Fibroblast of mammary gland (primary cell): ENCODE data around the gene RHEB.

Experiments
- DNase-seq: peaks from one replicate; pipeline ENCODE4 v3.0.0-alpha.2; 2010; ENCODE audit warnings: low read depth
- H3K4me3 ChIP-seq: 2 replicates; pipeline ENCODE4 v1.5.1; 2011; ENCODE audit warnings: low read depth, mild to moderate bottlenecking, low read length, moderate library complexity; ENCODE audit not compliant: control insufficient read depth
- CTCF ChIP-seq: conservative IDR thresholded peaks from 2 replicates; pipeline ENCODE4 v1.5.1; 2011; ENCODE audit warnings: low read depth, low read length, inconsistent platforms; ENCODE audit not compliant: control insufficient read depth, insufficient read depth

RHEB gene

GRCh38 chr7:151482883-151483710 is 36.6 kb downstream of the RHEB start:
- TF ChIP-seq CTCF = no peak
- no peak overlapping the region for H3K4me3 ChIP-seq
- no peak for DNase-seq

- no peak for TF ChIP-seq CTCF
- DNase-seq = no peak
- H3K4me3 ChIP-seq = no peak overlapping the region
These were observed 37.8 kb downstream of the RHEB start for GRCh38 chr7:151481650-151482505.

GRCh38 chr7:151477867-151478266 is 41.8 kb downstream of the RHEB start:
- DNase-seq = no peak
- no peak for TF ChIP-seq CTCF
- H3K4me3 ChIP-seq = no peak overlapping the region

DNA sequence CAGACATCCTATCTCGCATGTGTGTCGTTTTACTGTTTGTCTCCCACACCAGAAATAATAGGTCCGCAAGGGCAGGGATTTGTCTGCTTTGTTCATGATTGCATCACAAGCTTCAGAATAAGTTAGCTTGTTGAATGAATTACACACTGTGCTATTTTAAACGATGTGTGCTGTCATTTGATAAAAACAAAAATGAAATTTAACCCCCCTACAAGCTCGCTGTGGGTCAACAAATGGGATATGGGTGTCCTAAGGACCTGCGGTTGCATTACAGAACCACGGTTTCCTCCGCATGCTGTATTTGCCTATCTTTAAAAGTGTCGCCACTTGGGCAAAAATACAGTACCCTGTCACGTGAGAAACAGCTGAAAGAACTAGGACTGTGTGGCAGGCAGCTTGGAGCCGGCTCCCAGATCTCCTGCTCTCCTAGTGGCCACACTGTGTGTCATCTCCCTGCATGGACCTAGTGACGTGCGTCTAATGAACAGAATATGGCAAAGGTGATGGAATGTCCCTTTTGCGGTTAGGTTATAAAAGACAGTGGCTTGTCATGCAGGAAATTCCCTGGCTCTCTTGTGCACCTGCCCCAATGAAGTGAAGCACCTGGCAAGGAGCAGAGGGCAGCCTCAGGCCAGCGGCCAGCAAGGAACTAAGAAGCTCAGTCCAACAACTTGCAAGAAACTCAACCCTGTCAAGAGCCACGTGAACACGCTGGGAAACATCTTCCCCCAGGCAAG is 46.9 kb downstream of the RHEB start:
- H3K4me3 ChIP-seq = no peak overlapping the region
- no peak for TF ChIP-seq CTCF
- DNase-seq = no peak

GRCh38 chr7:151470711-151471110 is 49.0 kb downstream of the RHEB start:
- no peak for DNase-seq
- TF ChIP-seq CTCF = no peak
- H3K4me3 ChIP-seq = no peak overlapping the region

GRCh38 chr7:151469281-151469680 is 50.4 kb downstream of the RHEB start:
- no peak for TF ChIP-seq CTCF
- DNase-seq = no peak
- H3K4me3 ChIP-seq = no peak overlapping the region
